NCI-H2171 (cell line): ENCODE results near the gene ALG3.

Experiments
- DNase-seq: peaks from one replicate; lab custom pipeline; 2025; lab: John Stamatoyannopoulos, UW

The ALG3 gene

GRCh38 chr3:184192889-184193288, 55.9 kb downstream of the ALG3 start:
- no peak for DNase-seq
